GM18526 (cell line): ENCODE measurements around the gene BAIAP3.

Source experiments
- POLR2A ChIP-seq: IDR thresholded peaks from 3 replicates; pipeline ENCODE4 v1.6.1; 2011; ENCODE audit not compliant: insufficient read length; ENCODE audit errors: extremely low read depth

Gene BAIAP3

GRCh38 chr16:1312903-1313302, 20.5 kb upstream of the BAIAP3 start:
- TF ChIP-seq POLR2A, result no peak

GRCh38 chr16:1313721-1314369, 19.6 kb upstream of the BAIAP3 start:
- TF ChIP-seq POLR2A, result no peak

GRCh38 chr16:1314399-1315068, 18.9 kb upstream of the BAIAP3 start:
- no peak for TF ChIP-seq POLR2A

GRCh38 chr16:1315081-1316032, 18.1 kb upstream of the BAIAP3 start:
- TF ChIP-seq POLR2A, result no peak

GRCh38 chr16:1316033-1316405, 17.4 kb upstream of the BAIAP3 start:
- TF ChIP-seq POLR2A, result no peak

- no peak for TF ChIP-seq POLR2A
These were observed 15.8 kb upstream of the BAIAP3 start for GRCh38 chr16:1317479-1318267.

GRCh38 chr16:1318268-1318545, 15.2 kb upstream of the BAIAP3 start:
- TF ChIP-seq POLR2A, result no peak

GRCh38 chr16:1319041-1319440, 14.4 kb upstream of the BAIAP3 start:
- TF ChIP-seq POLR2A, result no peak

- no peak for TF ChIP-seq POLR2A
These were observed 13.3 kb upstream of the BAIAP3 start for GRCh38 chr16:1320097-1320496.

- TF ChIP-seq POLR2A, result no peak
These were observed 12.7 kb upstream of the BAIAP3 start for GRCh38 chr16:1320658-1321240.

GRCh38 chr16:1322407-1322806, 11.0 kb upstream of the BAIAP3 start:
- TF ChIP-seq POLR2A, result no peak

GRCh38 chr16:1323296-1324239, 9.9 kb upstream of the BAIAP3 start:
- no peak for TF ChIP-seq POLR2A

- TF ChIP-seq POLR2A, result no peak
These were observed 9.1 kb upstream of the BAIAP3 start for GRCh38 chr16:1324286-1324826.

GRCh38 chr16:1325261-1325660, 8.2 kb upstream of the BAIAP3 start:
- TF ChIP-seq POLR2A, result no peak
